GM06990 (cell line): ENCODE measurements around the gene P3H2.

ENCODE experiments used
- DNase-seq: peaks from one replicate; pipeline ENCODE4 v3.0.0-alpha.2; 2011; ENCODE audit not compliant: insufficient read length; ENCODE audit errors: extremely low read depth
- H3K27me3 ChIP-seq: replicated peaks from 2 replicates; pipeline ENCODE4 v1.6.0; 2011; ENCODE audit warnings: low read length; ENCODE audit not compliant: control insufficient read depth, insufficient read depth
- H3K36me3 ChIP-seq: 2 replicates; pipeline ENCODE4 v1.5.1; 2011; ENCODE audit warnings: low read length; ENCODE audit not compliant: control insufficient read depth, insufficient read depth
- H3K4me3 ChIP-seq: replicated peaks from 2 replicates; pipeline ENCODE4 v1.5.1; 2011; ENCODE audit warnings: low read depth, mild to moderate bottlenecking, control low read depth, low read length
- TF ChIP-seq, protein P1 (sequence below): IDR thresholded peaks from 2 replicates; pipeline ENCODE4 v1.5.1; 2011; ENCODE audit warnings: low read length, control low read depth, mild to moderate bottlenecking, inconsistent platforms; ENCODE audit not compliant: insufficient read depth, poor library complexity, severe bottlenecking

The P3H2 gene

GRCh38 chr3:190110826-190111225 is 9.9 kb downstream of the P3H2 start:
- TF ChIP-seq, protein P1, sequence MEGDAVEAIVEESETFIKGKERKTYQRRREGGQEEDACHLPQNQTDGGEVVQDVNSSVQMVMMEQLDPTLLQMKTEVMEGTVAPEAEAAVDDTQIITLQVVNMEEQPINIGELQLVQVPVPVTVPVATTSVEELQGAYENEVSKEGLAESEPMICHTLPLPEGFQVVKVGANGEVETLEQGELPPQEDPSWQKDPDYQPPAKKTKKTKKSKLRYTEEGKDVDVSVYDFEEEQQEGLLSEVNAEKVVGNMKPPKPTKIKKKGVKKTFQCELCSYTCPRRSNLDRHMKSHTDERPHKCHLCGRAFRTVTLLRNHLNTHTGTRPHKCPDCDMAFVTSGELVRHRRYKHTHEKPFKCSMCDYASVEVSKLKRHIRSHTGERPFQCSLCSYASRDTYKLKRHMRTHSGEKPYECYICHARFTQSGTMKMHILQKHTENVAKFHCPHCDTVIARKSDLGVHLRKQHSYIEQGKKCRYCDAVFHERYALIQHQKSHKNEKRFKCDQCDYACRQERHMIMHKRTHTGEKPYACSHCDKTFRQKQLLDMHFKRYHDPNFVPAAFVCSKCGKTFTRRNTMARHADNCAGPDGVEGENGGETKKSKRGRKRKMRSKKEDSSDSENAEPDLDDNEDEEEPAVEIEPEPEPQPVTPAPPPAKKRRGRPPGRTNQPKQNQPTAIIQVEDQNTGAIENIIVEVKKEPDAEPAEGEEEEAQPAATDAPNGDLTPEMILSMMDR: no peak
- Histone ChIP-seq H3K36me3 (no peaks in the 10 kb centered on the region), H3K4me3 (no peak overlapping the region), H3K27me3 (no peaks in the 10 kb centered on the region)
- no peak for DNase-seq

DNA sequence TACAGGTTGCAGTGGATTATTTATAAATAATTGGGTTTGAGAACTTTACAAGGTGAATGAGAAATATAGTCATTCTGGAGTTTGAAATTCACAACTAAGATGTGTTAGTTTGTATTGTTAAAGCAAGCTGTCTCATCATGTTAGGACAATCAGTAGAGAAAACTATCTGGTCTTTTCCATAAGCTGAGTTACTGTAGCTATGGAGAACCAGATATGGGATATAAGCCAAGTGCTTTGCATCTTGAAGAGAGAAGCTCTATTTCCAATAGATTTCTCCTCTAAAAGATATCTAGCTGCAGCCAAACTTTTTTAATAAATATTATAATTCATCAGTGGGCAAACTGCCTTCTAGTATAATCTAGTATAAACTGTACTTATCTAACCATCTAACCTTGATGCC is 11.3 kb downstream of the P3H2 start:
- Histone ChIP-seq H3K27me3 (no peaks in the 10 kb centered on the region), H3K36me3 (no peaks in the 10 kb centered on the region), H3K4me3 (no peak overlapping the region)
- TF ChIP-seq, protein P1: no peak
- DNase-seq: no peak

DNA sequence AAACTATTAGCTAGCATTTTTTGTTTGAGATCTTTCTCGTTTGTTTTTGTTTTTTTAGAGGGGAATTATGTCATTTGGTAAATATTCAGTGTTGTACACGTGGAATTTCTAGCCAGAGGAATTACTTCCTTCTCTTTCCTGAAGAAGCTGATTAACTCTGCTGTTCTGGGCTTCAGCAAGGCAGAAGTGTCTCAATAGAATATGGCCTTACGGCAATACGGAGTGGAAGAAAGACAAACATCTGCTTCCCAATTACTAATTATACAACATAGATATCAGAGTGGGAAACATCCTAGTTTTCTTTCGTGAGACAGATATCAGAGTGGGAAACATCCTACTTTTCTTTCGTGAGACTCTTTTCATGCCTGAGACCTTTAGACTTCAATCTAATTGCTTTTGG is 11.9 kb downstream of the P3H2 start:
- H3K27me3 ChIP-seq: no peaks in the 10 kb centered on the region
- DNase-seq: no peak
- no peaks in the 10 kb centered on the region for H3K36me3 ChIP-seq

GRCh38 chr3:190105876-190106275 is 14.8 kb downstream of the P3H2 start:
- TF ChIP-seq, protein P1: no peak
- Histone ChIP-seq H3K4me3 (no peak overlapping the region), H3K36me3 (no peaks in the 10 kb centered on the region), H3K27me3 (no peaks in the 10 kb centered on the region)
- no peak for DNase-seq

More for the DNA sequence above, 11.9 kb downstream of the P3H2 start:
- TF ChIP-seq, protein P1: no peak
- no peak overlapping the region for H3K4me3 ChIP-seq

DNA sequence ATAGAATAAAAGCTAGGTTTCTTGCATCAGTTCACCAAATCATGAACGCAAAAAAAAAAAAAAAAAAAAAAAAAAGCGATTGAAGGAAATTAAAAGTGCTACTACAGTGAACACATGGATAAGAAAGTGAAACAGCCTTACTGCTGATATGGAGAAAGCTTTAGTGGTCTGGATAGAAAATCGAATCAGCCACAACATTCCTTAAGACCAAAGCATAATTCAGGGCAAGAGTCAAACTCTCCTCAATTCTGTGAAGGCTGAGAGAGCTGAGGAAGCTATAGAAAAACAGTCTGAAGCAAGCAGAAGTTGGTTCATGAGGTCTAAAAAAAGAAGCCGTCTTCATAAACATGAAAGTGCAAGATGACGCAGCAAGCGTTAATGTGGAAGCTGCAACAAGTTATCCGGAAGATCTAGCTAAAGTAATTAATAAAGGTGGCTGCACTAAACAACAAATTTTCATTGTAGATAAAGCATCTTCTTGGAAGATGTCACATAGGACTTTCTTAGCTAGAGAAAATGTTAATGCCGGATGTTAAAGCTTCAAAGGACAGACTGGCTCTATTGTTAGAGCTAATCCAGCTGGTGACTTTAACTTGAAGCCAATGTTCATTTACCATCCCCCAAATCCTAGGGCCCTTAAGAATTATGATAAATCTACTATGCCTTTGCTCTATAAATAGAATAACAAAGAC is 19.2 kb downstream of the P3H2 start:
- TF ChIP-seq, protein P1: no peak
- Histone ChIP-seq H3K4me3 (peak overlapping the region; percentile 26; the same call in 1 of the 2 replicates), H3K27me3 (no peaks in the 10 kb centered on the region), H3K36me3 (no peaks in the 10 kb centered on the region)
- peak; percentile 66 for DNase-seq

DNA sequence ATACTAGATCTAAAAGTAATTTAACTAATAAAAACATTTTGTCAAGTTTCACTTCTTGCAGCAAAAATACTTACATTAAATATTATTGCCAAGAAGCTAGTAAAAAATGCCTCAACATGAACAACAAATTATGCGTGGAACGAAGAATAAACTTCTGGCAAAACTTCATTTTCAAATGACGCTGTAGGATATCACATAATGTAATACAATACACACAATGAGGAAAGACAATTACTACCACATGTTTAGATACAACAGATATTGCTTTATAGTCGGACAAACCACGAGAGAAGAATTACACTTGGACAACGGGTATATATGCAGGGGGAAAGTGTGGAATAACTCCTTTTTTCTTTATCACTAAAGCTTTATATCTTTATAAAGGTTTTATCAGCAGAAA is 21.6 kb downstream of the P3H2 start:
- no peak for DNase-seq
- TF ChIP-seq, protein P1: no peak
- H3K36me3 ChIP-seq: no peaks in the 10 kb centered on the region
- no peak overlapping the region for H3K4me3 ChIP-seq
- no peaks in the 10 kb centered on the region for H3K27me3 ChIP-seq
